T-cell (primary cell): Measurements from ENCODE around the gene XKRX. TPM values are rescaled to one million over a fixed set of nuclear protein-coding genes. Genes with fewer than 3 reads are reported as not detected.
A peak's percentile ranks its signal among the peaks of the same experiment; 100 is the strongest.

Experiments
- ATAC-seq, 4 experiments: fragments of 200-7000 bp in 3 of 4; fragments of 150-1000 bp in 1 of 4; cut with Tn5 transposase; replicated peaks in 1 of 4; 1 replicate in 3 of 4; 2 replicates in 1 of 4; pipeline ENCODE4 v1.10.0; 2021; ENCODE audit warnings: moderate library complexity in 3 of 4, mild to moderate bottlenecking in 2 of 4, moderate number of reproducible peaks in 1 of 4
- CTCF ChIA-PET, 2 donors: fragments of 300-600 bp; sonication (Branson Sonifier 250); formaldehyde crosslinking; loops; one replicate each; lab custom pipeline; 2022; ENCODE audit warnings: antibody characterized with exemption in 2 of 2; lab: Charles Lee
- POLR2A ChIA-PET, 2 donors: fragments of 300-600 bp; sonication (Branson Sonifier 250); formaldehyde crosslinking; loops; one replicate each; lab custom pipeline; 2022; ENCODE audit warnings: antibody characterized with exemption in 2 of 2; lab: Charles Lee
- DNase-seq, 35 experiments: peaks; one replicate each; pipeline versions ENCODE4 v3.0.0 to v3.0.0-alpha.2; 2013 to 2023
- H3K27ac ChIP-seq: one replicate; pipeline ENCODE4 v1.5.1; 2013; ENCODE audit warnings: low read length
- H3K27me3 ChIP-seq, 2 experiments: replicated peaks in 1 of 2; 1 replicate in 1 of 2; 2 replicates in 1 of 2; pipeline versions ENCODE4 v1.6.1 to v1.7.0; 2013; ENCODE audit warnings: low read length in 1 of 2, mixed read lengths in 1 of 2; ENCODE audit not compliant: control insufficient read depth in 2 of 2, insufficient read depth in 2 of 2; ENCODE audit errors: extremely low read depth in 1 of 2
- H3K36me3 ChIP-seq, 2 donors: 1 replicate in 1 of 2; 2 replicates in 1 of 2; pipeline versions ENCODE4 v1.6.1 to v1.7.0; 2013; ENCODE audit warnings: low read length in 1 of 2; ENCODE audit not compliant: control insufficient read depth in 2 of 2, insufficient read depth in 1 of 2; ENCODE audit errors: extremely low read depth in 1 of 2
- H3K4me1 ChIP-seq, 2 experiments: 1 replicate in 1 of 2; 2 replicates in 1 of 2; pipeline versions ENCODE4 v1.6.1 to v1.7.0; 2013; ENCODE audit warnings: low read length in 2 of 2, mixed read lengths in 1 of 2; ENCODE audit not compliant: insufficient read depth in 2 of 2, control insufficient read depth in 1 of 2; ENCODE audit errors: extremely low read depth in 1 of 2
- H3K4me3 ChIP-seq, 2 donors: 1 replicate in 1 of 2; 2 replicates in 1 of 2; pipeline versions ENCODE4 v1.5.1 to v1.7.0; 2013; ENCODE audit warnings: mild to moderate bottlenecking in 2 of 2, low read length in 1 of 2, moderate library complexity in 1 of 2; ENCODE audit not compliant: control insufficient read depth in 1 of 2; ENCODE audit errors: extremely low read depth in 1 of 2
- H3K9me3 ChIP-seq: 2 replicates; pipeline ENCODE4 v1.7.0; 2013
- H3K27ac Mint-ChIP-seq, 2 donors: one replicate each; pipeline ENCODE4 v1.8.0; 2020 to 2021; ENCODE audit warnings: mild to moderate bottlenecking in 2 of 2, mixed read lengths in 2 of 2
- H3K27me3 Mint-ChIP-seq, 2 donors: one replicate each; pipeline ENCODE4 v1.8.0; 2021 to 2022; ENCODE audit warnings: mixed read lengths in 2 of 2
- H3K36me3 Mint-ChIP-seq: one replicate; pipeline ENCODE4 v1.8.0; 2021; ENCODE audit warnings: mixed read lengths
- H3K4me1 Mint-ChIP-seq, 3 donors: one replicate each; pipeline ENCODE4 v1.8.0; 2020 to 2022; ENCODE audit warnings: mixed read lengths in 3 of 3, mild to moderate bottlenecking in 1 of 3
- H3K4me3 Mint-ChIP-seq, 3 donors: one replicate each; pipeline ENCODE4 v1.8.0; 2020 to 2022; ENCODE audit warnings: mild to moderate bottlenecking in 3 of 3, mixed read lengths in 3 of 3, moderate library complexity in 3 of 3
- H3K9me3 Mint-ChIP-seq, 3 donors: one replicate each; pipeline ENCODE4 v1.8.0; 2020 to 2022; ENCODE audit warnings: mixed read lengths in 3 of 3
- whole genome bisulfite sequencing: methylation state at CpG from one replicate; pipeline ENCODE4 v1.1.5; 2013; ENCODE audit warnings: missing lambda C conversion rate; ENCODE audit not compliant: insufficient coverage; 5-methylcytosine and 5-hydroxymethylcytosine counted together
- total RNA-seq, 35 experiments: library from RNA in 6 of 35; stranded (reverse) in 6 of 35; fragments of 120-200 nt in 1 of 35; gene quantifications; one replicate each; pipeline versions ENCODE4 v1.2.1 to v1.2.4 and lab custom pipeline; 2013 to 2026

The XKRX gene
- total RNA-seq, 5 donors from 2014 or later (not counting 1 experiment from before 2014, with no cell fraction given), result 0.53 to 4.8 (median 1.8) TPM

- H3K4me1 Mint-ChIP-seq, result peaks cover 0 to 19% (median 6%) of the 10 kb centered on the region in 3 donors
- DNase-seq, result no peak
- ChIA-PET POLR2A (no interaction called here), CTCF (no interaction called here)
- no peak overlapping the region for H3K27ac Mint-ChIP-seq
- H3K36me3 Mint-ChIP-seq, result no peaks in the 10 kb centered on the region
- WGBS, result 60% methylated on average over 1 of the region's 2 CpGs
- peaks cover 4 to 9% of the 10 kb centered on the region in 2 donors for H3K27me3 Mint-ChIP-seq
- H3K9me3 ChIP-seq, result no peaks in the 10 kb centered on the region
- H3K4me3 Mint-ChIP-seq, result no peak overlapping the region
- peaks cover 0 to 4% (median 0%) of the 10 kb centered on the region in 3 donors for H3K9me3 Mint-ChIP-seq
- H3K27ac ChIP-seq, result no peak overlapping the region
- ATAC-seq, result no peak
- H3K27me3 ChIP-seq, result no peaks in the 10 kb centered on the region
- no peak overlapping the region for H3K4me3 ChIP-seq
- H3K4me1 ChIP-seq, result no peaks in the 10 kb centered on the region
- H3K36me3 ChIP-seq, result no peaks in the 10 kb centered on the region
Measured at GRCh38 chrX:100935767-100936166, 7.0 kb upstream of the XKRX start.

GRCh38 chrX:100931925-100932285 lies 3.2 kb upstream of the XKRX start:
- POLR2A ChIA-PET, result no interaction called here
- peaks cover 9 to 28% (median 11%) of the 10 kb centered on the region in 3 donors for H3K4me1 Mint-ChIP-seq

GRCh38 chrX:100931218-100931924 lies 2.7 kb upstream of the XKRX start:
- H3K4me3 Mint-ChIP-seq, result peak overlapping the region in 1 of 3 donors; percentile 5
- H3K36me3 Mint-ChIP-seq, result no peaks in the 10 kb centered on the region
- ChIA-PET CTCF (interaction anchor here in 1 of 2 donors (0.7 kb wide), 1 partner anchor 9 kb away, joined by 5 read pairs; no protein-coding TSS in a partner anchor), POLR2A (interaction anchor here in 1 of 2 donors (0.7 kb wide), 1 partner anchor 8 kb away, joined by 3 read pairs; no protein-coding TSS in a partner anchor)
- peaks cover 0 to 4% (median 0%) of the 10 kb centered on the region in 3 donors for H3K9me3 Mint-ChIP-seq
- WGBS, result 77% methylated on average over 3 of the region's 4 CpGs
- Histone ChIP-seq H3K4me3 (no peak overlapping the region), H3K27ac (no peak overlapping the region), H3K36me3 (no peaks in the 10 kb centered on the region), H3K9me3 (no peaks in the 10 kb centered on the region), H3K4me1 (peaks cover 0 to 5% of the 10 kb centered on the region in 2 experiments), H3K27me3 (no peaks in the 10 kb centered on the region)
- no peak overlapping the region for H3K27ac Mint-ChIP-seq
- peaks cover 4 to 13% of the 10 kb centered on the region in 2 donors for H3K27me3 Mint-ChIP-seq
- no peak for DNase-seq
- H3K4me1 Mint-ChIP-seq, result peaks cover 14 to 33% (median 16%) of the 10 kb centered on the region in 3 donors
- no peak for ATAC-seq

More at GRCh38 chrX:100931925-100932285, 3.2 kb upstream of the XKRX start:
- DNase-seq (no peak), ATAC-seq (no peak)
- H3K9me3 ChIP-seq, result no peaks in the 10 kb centered on the region
- WGBS, result no CpG with 5 or more reads among the region's 3 CpGs
- CTCF ChIA-PET, result no interaction called here
- H3K4me3 Mint-ChIP-seq, result no peak overlapping the region
- no peak overlapping the region for H3K4me3 ChIP-seq
- H3K27ac Mint-ChIP-seq, result no peak overlapping the region
- no peaks in the 10 kb centered on the region for H3K36me3 Mint-ChIP-seq
- no peaks in the 10 kb centered on the region for H3K36me3 ChIP-seq
- H3K27ac ChIP-seq, result no peak overlapping the region
- peaks cover 4 to 9% of the 10 kb centered on the region in 2 donors for H3K27me3 Mint-ChIP-seq
- peaks cover 0 to 5% of the 10 kb centered on the region in 2 experiments for H3K4me1 ChIP-seq
- H3K9me3 Mint-ChIP-seq, result peaks cover 0 to 4% (median 0%) of the 10 kb centered on the region in 3 donors
- H3K27me3 ChIP-seq, result no peaks in the 10 kb centered on the region

- Mint-ChIP-seq H3K27ac (peak overlapping the region in 1 of 2 donors; percentile 30), H3K27me3 (peaks cover 4 to 7% of the 10 kb centered on the region in 2 donors), H3K4me1 (peaks cover 33 to 41% (median 39%) of the 10 kb centered on the region in 3 donors), H3K4me3 (peak overlapping the region in 2 of 3 donors; percentile 22 to 46), H3K9me3 (peaks cover 0 to 2% (median 0%) of the 10 kb centered on the region in 3 donors), H3K36me3 (no peaks in the 10 kb centered on the region)
- CTCF ChIA-PET, result no interaction called here
- no peak overlapping the region for H3K27ac ChIP-seq
- POLR2A ChIA-PET, result no interaction called here
- no CpG with 5 or more reads among the region's 2 CpGs for WGBS
- no peaks in the 10 kb centered on the region for H3K36me3 ChIP-seq
- no peak for ATAC-seq
- DNase-seq, result no peak
- no peaks in the 10 kb centered on the region for H3K9me3 ChIP-seq
- no peaks in the 10 kb centered on the region for H3K27me3 ChIP-seq
- H3K4me3 ChIP-seq, result no peak overlapping the region
- peaks cover 0 to 5% of the 10 kb centered on the region in 2 experiments for H3K4me1 ChIP-seq
Measured at GRCh38 chrX:100926453-100926852, 2.3 kb downstream of the XKRX start.

- no peaks in the 10 kb centered on the region for H3K27me3 ChIP-seq
- H3K4me1 Mint-ChIP-seq, result peaks cover 27 to 33% (median 31%) of the 10 kb centered on the region in 3 donors
- no peak overlapping the region for H3K27ac ChIP-seq
- H3K27me3 Mint-ChIP-seq, result peaks cover 0 to 7% of the 10 kb centered on the region in 2 donors
- H3K36me3 ChIP-seq, result no peaks in the 10 kb centered on the region
- ChIA-PET POLR2A (no interaction called here), CTCF (no interaction called here)
- H3K4me3 Mint-ChIP-seq, result peak overlapping the region in 1 of 3 donors; percentile 47
- no peaks in the 10 kb centered on the region for H3K9me3 Mint-ChIP-seq
- peaks cover 0 to 5% of the 10 kb centered on the region in 2 experiments for H3K4me1 ChIP-seq
- no CpG with 5 or more reads among the region's 3 CpGs for WGBS
- H3K9me3 ChIP-seq, result no peaks in the 10 kb centered on the region
- no peaks in the 10 kb centered on the region for H3K36me3 Mint-ChIP-seq
- DNase-seq, result peak in 2 of 35 experiments; percentile 4 to 26
- ATAC-seq, result peak in 1 of 4 experiments; percentile 57
- H3K27ac Mint-ChIP-seq, result peak overlapping the region; percentile 21 to 35
- no peak overlapping the region for H3K4me3 ChIP-seq
Measured at GRCh38 chrX:100924375-100924774, 4.3 kb downstream of the XKRX start.

GRCh38 chrX:100915562-100915961 lies 13.2 kb downstream of the XKRX start:
- H3K27me3 Mint-ChIP-seq, result peaks cover 0 to 3% of the 10 kb centered on the region in 2 donors
- ChIA-PET POLR2A (no interaction called here), CTCF (no interaction called here)
- peaks cover 4% of the 10 kb centered on the region for H3K36me3 Mint-ChIP-seq
- H3K9me3 ChIP-seq, result no peaks in the 10 kb centered on the region
- DNase-seq (no peak), ATAC-seq (no peak)
- H3K4me3 Mint-ChIP-seq, result no peak overlapping the region
- H3K36me3 ChIP-seq, result no peaks in the 10 kb centered on the region
- H3K4me1 ChIP-seq, result no peaks in the 10 kb centered on the region
- H3K27ac ChIP-seq, result no peak overlapping the region
- no peak overlapping the region for H3K27ac Mint-ChIP-seq
- no peaks in the 10 kb centered on the region for H3K27me3 ChIP-seq
- no peak overlapping the region for H3K4me3 ChIP-seq
- no peaks in the 10 kb centered on the region for H3K4me1 Mint-ChIP-seq
- no peaks in the 10 kb centered on the region for H3K9me3 Mint-ChIP-seq
- WGBS, result no CpG with 5 or more reads among the region's 2 CpGs
